IPS DF 6.9 (cell line): ENCODE results near the gene PHRF1.
A peak's percentile ranks its signal among the peaks of the same experiment; 100 is the strongest.

Experiments used
- DNase-seq: peaks from one replicate; pipeline ENCODE4 v3.0.0-alpha.2; 2013; ENCODE audit warnings: low read depth, low spot score
- H3K27ac ChIP-seq: one replicate; pipeline ENCODE4 v1.5.1; 2013; ENCODE audit warnings: low read length, control low read depth
- H3K27me3 ChIP-seq: 2 replicates; pipeline ENCODE4 v1.6.1; 2013; ENCODE audit warnings: mild to moderate bottlenecking, low read length; ENCODE audit not compliant: control insufficient read depth, insufficient read depth
- H3K36me3 ChIP-seq: 2 replicates; pipeline ENCODE4 v1.6.1; 2013; ENCODE audit warnings: low read length; ENCODE audit not compliant: control insufficient read depth, insufficient read depth
- H3K4me1 ChIP-seq: 2 replicates; pipeline ENCODE4 v1.6.1; 2013; ENCODE audit warnings: low read length; ENCODE audit not compliant: control insufficient read depth, insufficient read depth
- H3K4me3 ChIP-seq: 2 replicates; pipeline ENCODE4 v1.5.1; 2013; ENCODE audit warnings: mild to moderate bottlenecking, low read length
- H3K9me3 ChIP-seq: 2 replicates; pipeline ENCODE4 v1.6.1; 2013; ENCODE audit warnings: low read length, inconsistent platforms; ENCODE audit not compliant: control insufficient read depth, insufficient read depth
- WGBS: extraction: QIAGEN DNeasy Blood & Tissue Kit; methylation state at CpG from one replicate; pipeline ENCODE4 v1.1.7; 2013; ENCODE audit warnings: mixed read lengths, missing lambda C conversion rate; ENCODE audit not compliant: insufficient read length, insufficient coverage; 5-methylcytosine and 5-hydroxymethylcytosine counted together

PHRF1 gene

GRCh38 chr11:533586-534395 lies 42.5 kb upstream of the PHRF1 start:
- no peak for DNase-seq
- WGBS, result no CpG with 5 or more reads among the region's 37 CpGs
- H3K9me3 ChIP-seq, result no peaks in the 10 kb centered on the region
- no peaks in the 10 kb centered on the region; the same call in 1 of the 2 replicates for H3K27me3 ChIP-seq
- no peak overlapping the region for H3K4me3 ChIP-seq
- H3K4me1 ChIP-seq, result peaks cover 9% of the 10 kb centered on the region
- no peak overlapping the region for H3K27ac ChIP-seq
- peaks cover 12% of the 10 kb centered on the region; the same call in 1 of the 2 replicates for H3K36me3 ChIP-seq

GRCh38 chr11:534396-535209 lies 41.7 kb upstream of the PHRF1 start:
- Histone ChIP-seq H3K9me3 (no peaks in the 10 kb centered on the region), H3K27ac (no peak overlapping the region), H3K4me1 (peaks cover 9% of the 10 kb centered on the region), H3K4me3 (peak overlapping the region; percentile 77), H3K27me3 (no peaks in the 10 kb centered on the region; the same call in 1 of the 2 replicates), H3K36me3 (peaks cover 12% of the 10 kb centered on the region; the same call in 1 of the 2 replicates)
- no peak for DNase-seq
- WGBS, result no CpG with 5 or more reads among the region's 66 CpGs

- no peak overlapping the region for H3K27ac ChIP-seq
- WGBS, result no CpG with 5 or more reads among the region's 56 CpGs
- H3K36me3 ChIP-seq, result peaks cover 12% of the 10 kb centered on the region; the same call in 1 of the 2 replicates
- no peaks in the 10 kb centered on the region; the same call in 1 of the 2 replicates for H3K27me3 ChIP-seq
- H3K4me3 ChIP-seq, result peak overlapping the region; percentile 77; the same call in 1 of the 2 replicates
- H3K4me1 ChIP-seq, result peaks cover 9% of the 10 kb centered on the region
- DNase-seq, result no peak
- H3K9me3 ChIP-seq, result no peaks in the 10 kb centered on the region
Measured at GRCh38 chr11:535210-535518, 41.1 kb upstream of the PHRF1 start.

GRCh38 chr11:535519-536454 lies 40.5 kb upstream of the PHRF1 start, which contains the start of gene HRAS:
Gene HRAS (minus strand): TSS chr11:535576.
- Histone ChIP-seq H3K4me3 (peak within 1 kb of the TSS; percentile 77), H3K27ac (no peak within 1 kb of the TSS), H3K27me3 (no peaks in the 10 kb centered on the region; the same call in 1 of the 2 replicates), H3K36me3 (peaks cover 12% of the 10 kb centered on the region; the same call in 1 of the 2 replicates), H3K9me3 (no peaks in the 10 kb centered on the region), H3K4me1 (peaks cover 9% of the 10 kb centered on the region)
- DNase-seq, result peak; percentile 64
- no CpG with 5 or more reads among the region's 97 CpGs for WGBS

- no peaks in the 10 kb centered on the region; the same call in 1 of the 2 replicates for H3K27me3 ChIP-seq
- WGBS, result no CpG with 5 or more reads among the region's 93 CpGs
- no peak within 1 kb of the TSS for H3K27ac ChIP-seq
- peak; percentile 45 for DNase-seq
- H3K9me3 ChIP-seq, result no peaks in the 10 kb centered on the region
- peaks cover 9% of the 10 kb centered on the region for H3K4me1 ChIP-seq
- H3K4me3 ChIP-seq, result peak within 1 kb of the TSS; percentile 41; the same call in 1 of the 2 replicates
- peaks cover 7% of the 10 kb centered on the region; the same call in 1 of the 2 replicates for H3K36me3 ChIP-seq
Measured at GRCh38 chr11:536841-537621, 39.2 kb upstream of the PHRF1 start, which contains the start of gene LRRC56. Gene LRRC56 (plus strand): TSS chr11:537527. CDS start chr11:540685, 3,158 bp downstream.

- no CpG with 5 or more reads among the region's 19 CpGs for WGBS
- Histone ChIP-seq H3K4me3 (peak overlapping the region; percentile 41; the same call in 1 of the 2 replicates), H3K9me3 (no peaks in the 10 kb centered on the region), H3K4me1 (peaks cover 9% of the 10 kb centered on the region), H3K27me3 (no peaks in the 10 kb centered on the region; the same call in 1 of the 2 replicates), H3K27ac (no peak overlapping the region), H3K36me3 (peaks cover 3% of the 10 kb centered on the region; the same call in 1 of the 2 replicates)
- DNase-seq, result no peak
Measured at GRCh38 chr11:537622-538430, 38.4 kb upstream of the PHRF1 start.

- Histone ChIP-seq H3K36me3 (no peaks in the 10 kb centered on the region; the same call in 1 of the 2 replicates), H3K27ac (no peak overlapping the region), H3K27me3 (no peaks in the 10 kb centered on the region; the same call in 1 of the 2 replicates), H3K9me3 (no peaks in the 10 kb centered on the region), H3K4me1 (peaks cover 9% of the 10 kb centered on the region), H3K4me3 (no peak overlapping the region)
- WGBS, result no CpG with 5 or more reads among the region's 20 CpGs
- DNase-seq, result no peak
Measured at GRCh38 chr11:538431-539051, 37.7 kb upstream of the PHRF1 start.

GRCh38 chr11:539971-540481 lies 36.2 kb upstream of the PHRF1 start:
- H3K9me3 ChIP-seq, result no peaks in the 10 kb centered on the region
- no peak overlapping the region for H3K4me3 ChIP-seq
- no peak for DNase-seq
- H3K27me3 ChIP-seq, result no peaks in the 10 kb centered on the region; the same call in 1 of the 2 replicates
- peaks cover 9% of the 10 kb centered on the region for H3K4me1 ChIP-seq
- no peaks in the 10 kb centered on the region; the same call in 1 of the 2 replicates for H3K36me3 ChIP-seq
- H3K27ac ChIP-seq, result no peak overlapping the region
- no CpG with 5 or more reads among the region's 8 CpGs for whole genome bisulfite sequencing
